Spleen (tissue), 7 donors: ENCODE data around the gene OSER1.

Source experiments
- CTCF ChIP-seq, 11 experiments: fragments of 200-600 bp in 7 of 11; fragments of 450-650 bp in 4 of 11; sonication (generic) in 4 of 11; IDR thresholded peaks in 8 of 11; conservative IDR thresholded peaks in 3 of 11; 1 replicate in 7 of 11; 2 replicates in 4 of 11; pipeline versions ENCODE4 v1.4.0 to v1.8.0; 2016 to 2021; ENCODE audit warnings: antibody characterized with exemption in 11 of 11, inconsistent platforms in 4 of 11, mild to moderate bottlenecking in 1 of 11
- POLR2A ChIP-seq, 3 donors: fragments of 450-650 bp; IDR thresholded peaks; one replicate each; pipeline ENCODE4 v1.5.1; 2017; ENCODE audit warnings: antibody characterized with exemption in 3 of 3, mild to moderate bottlenecking in 1 of 3
- POLR2AphosphoS5 ChIP-seq, 3 donors: sonication (generic); formaldehyde crosslinking; IDR thresholded peaks; one replicate each; pipeline ENCODE4 v1.5.1; 2017; ENCODE audit warnings: antibody characterized with exemption in 3 of 3
- donor health status: DM: no; HTN: no; CAD: no; lungs with moderate emphysema.
- donor health status: DM: no; HTN: no; CAD: no.
- donor health status: DM: no; HTN: no; CAD: no.

GRCh38 chr20:44200983-44201382 lies 9.6 kb downstream of the OSER1 start:
- TF ChIP-seq CTCF (IDR thresholded peaks at IDR 0.05 in 8 of 11, conservative IDR thresholded peaks at IDR 0.05 in 3 of 11) = no peak
- TF ChIP-seq POLR2A (IDR thresholded peaks at IDR 0.05) = no peak
- TF ChIP-seq POLR2AphosphoS5 (IDR thresholded peaks at IDR 0.05) = no peak
